ENCODE results near the gene KDM4C.

GRCh38 chr9:7140401-7140800, 382.6 kb downstream of the KDM4C start:
- no peak for TF ChIP-seq EZH2 (IDR thresholded peaks at IDR 0.05; ENCODE audit: borderline replicate concordance, insufficient read depth, low read depth, low read length, poor library complexity, severe bottlenecking)
- no peak for TF ChIP-seq CTCF (IDR thresholded peaks at IDR 0.05)
